Suprapubic skin (tissue), 4 donors: ENCODE data around the gene FUT7. TPM values are rescaled to one million over a fixed set of nuclear protein-coding genes. Genes with fewer than 3 reads are reported as not detected.
A peak's percentile ranks its signal among the peaks of the same experiment; 100 is the strongest.

Source experiments
- DNase-seq, 2 donors: peaks; one replicate each; pipeline ENCODE4 v3.0.0-alpha.2; 2019; ENCODE audit warnings: low spot score in 2 of 2
- H3K27ac ChIP-seq: fragments of 200-600 bp; sonication (generic); one replicate; pipeline ENCODE4 v1.5.1; 2019
- H3K27me3 ChIP-seq: fragments of 200-600 bp; sonication (generic); one replicate; pipeline ENCODE4 v1.5.1; 2019
- H3K36me3 ChIP-seq: fragments of 200-600 bp; sonication (generic); one replicate; pipeline ENCODE4 v1.5.1; 2019
- H3K4me1 ChIP-seq: fragments of 200-600 bp; sonication (generic); one replicate; pipeline ENCODE4 v1.5.1; 2019
- H3K4me3 ChIP-seq: fragments of 200-600 bp; sonication (generic); one replicate; pipeline ENCODE4 v1.5.1; 2019; ENCODE audit warnings: mild to moderate bottlenecking
- H3K9me3 ChIP-seq: fragments of 200-600 bp; sonication (generic); one replicate; pipeline ENCODE4 v1.5.1; 2019
- CTCF ChIP-seq, 2 donors: fragments of 200-600 bp in 1 of 2; fragments of 450-650 bp in 1 of 2; sonication (generic) in 1 of 2; IDR thresholded peaks; one replicate each; pipeline ENCODE4 v1.5.1; 2016 to 2019; ENCODE audit warnings: antibody characterized with exemption in 2 of 2, mild to moderate bottlenecking in 1 of 2, moderate library complexity in 1 of 2
- EP300 ChIP-seq: sonication (generic); formaldehyde crosslinking; IDR thresholded peaks from one replicate; pipeline ENCODE4 v1.6.1; 2017; ENCODE audit warnings: antibody characterized with exemption
- POLR2A ChIP-seq, 2 donors: fragments of 450-650 bp; IDR thresholded peaks; one replicate each; pipeline ENCODE4 v1.6.1; 2017; ENCODE audit warnings: antibody characterized with exemption in 2 of 2, mild to moderate bottlenecking in 2 of 2, moderate library complexity in 2 of 2
- POLR2AphosphoS5 ChIP-seq, 3 donors: sonication (generic); formaldehyde crosslinking; IDR thresholded peaks; one replicate each; pipeline ENCODE4 v1.6.1; 2017; ENCODE audit warnings: antibody characterized with exemption in 3 of 3
- WGBS: methylation state at CpG from one replicate; pipeline ENCODE4 v1.1.5; 2018; 5-methylcytosine and 5-hydroxymethylcytosine counted together
- total RNA-seq, 4 donors: library from RNA; depleted of rRNA; stranded (reverse); fragments of >200 nt; gene quantifications; one replicate each; pipeline ENCODE4 v1.1.0, GENCODE V29; 2016

Gene FUT7
- total RNA-seq, 4 donors from 2014 or later, result 0.72 TPM; not detected in 3

GRCh38 chr9:137052998-137053943, 21.4 kb upstream of the FUT7 start:
- WGBS, result 0% methylated on average over 1 of the region's 71 CpGs
- DNase-seq, result no peak
- H3K27ac ChIP-seq, result no peak overlapping the region
- peaks cover 49% of the 10 kb centered on the region for H3K27me3 ChIP-seq
- peak overlapping the region; percentile 62 for H3K4me3 ChIP-seq
- TF ChIP-seq CTCF (IDR thresholded peaks at IDR 0.05) (no peak), POLR2AphosphoS5 (IDR thresholded peaks at IDR 0.05) (no peak), EP300 (no peak), POLR2A (IDR thresholded peaks at IDR 0.05) (no peak)
- H3K36me3 ChIP-seq, result no peaks in the 10 kb centered on the region
- H3K4me1 ChIP-seq, result peaks cover 62% of the 10 kb centered on the region
- no peaks in the 10 kb centered on the region for H3K9me3 ChIP-seq

- peaks cover 60% of the 10 kb centered on the region for H3K4me1 ChIP-seq
- TF ChIP-seq POLR2AphosphoS5 (IDR thresholded peaks at IDR 0.05) (no peak), CTCF (IDR thresholded peaks at IDR 0.05) (no peak), POLR2A (IDR thresholded peaks at IDR 0.05) (no peak), EP300 (no peak)
- peaks cover 59% of the 10 kb centered on the region for H3K27me3 ChIP-seq
Observed at GRCh38 chr9:137052293-137052692, 20.4 kb upstream of the FUT7 start.

GRCh38 chr9:137051145-137051724, 19.3 kb upstream of the FUT7 start:
- Histone ChIP-seq H3K27ac (no peak overlapping the region), H3K27me3 (peaks cover 62% of the 10 kb centered on the region)
- TF ChIP-seq POLR2AphosphoS5 (IDR thresholded peaks at IDR 0.05) (no peak), POLR2A (IDR thresholded peaks at IDR 0.05) (no peak), EP300 (no peak), CTCF (IDR thresholded peaks at IDR 0.05) (no peak)

More at GRCh38 chr9:137052293-137052692, 20.4 kb upstream of the FUT7 start:
- no peak for DNase-seq
- H3K27ac ChIP-seq, result no peak overlapping the region
- 62% methylated on average over 2 of the region's 8 CpGs for WGBS
- H3K9me3 ChIP-seq, result no peaks in the 10 kb centered on the region
- no peaks in the 10 kb centered on the region for H3K36me3 ChIP-seq
- no peak overlapping the region for H3K4me3 ChIP-seq

GRCh38 chr9:137050570-137050969, 18.7 kb upstream of the FUT7 start:
- 96% methylated on average over 3 of the region's 5 CpGs for WGBS
- Histone ChIP-seq H3K27me3 (peaks cover 65% of the 10 kb centered on the region), H3K27ac (no peak overlapping the region), H3K4me1 (peaks cover 53% of the 10 kb centered on the region), H3K36me3 (no peaks in the 10 kb centered on the region), H3K9me3 (no peaks in the 10 kb centered on the region), H3K4me3 (no peak overlapping the region)
- no peak for DNase-seq
- TF ChIP-seq CTCF (IDR thresholded peaks at IDR 0.05) (no peak), POLR2AphosphoS5 (IDR thresholded peaks at IDR 0.05) (no peak), EP300 (no peak), POLR2A (IDR thresholded peaks at IDR 0.05) (no peak)

More at GRCh38 chr9:137051145-137051724, 19.3 kb upstream of the FUT7 start:
- DNase-seq, result no peak
- Histone ChIP-seq H3K4me1 (peaks cover 54% of the 10 kb centered on the region), H3K9me3 (no peaks in the 10 kb centered on the region), H3K36me3 (no peaks in the 10 kb centered on the region), H3K4me3 (no peak overlapping the region)
- whole genome bisulfite sequencing, result 90% methylated on average over 6 of the region's 17 CpGs
